GM18502 (cell line): ENCODE results near the gene VAT1L.

Experiments
- ATAC-seq: cut with Tn5 transposase; IDR thresholded peaks from one replicate; pipeline ENCODE4 v1.9.1; 2021; ENCODE audit warnings: mild to moderate bottlenecking; ENCODE audit not compliant: unreplicated experiment, poor library complexity

Gene VAT1L

GRCh38 chr16:78028018-78028417 lies 239.7 kb downstream of the VAT1L start:
- no peak for ATAC-seq
